Measurements from ENCODE around the gene MEI1.

DNA sequence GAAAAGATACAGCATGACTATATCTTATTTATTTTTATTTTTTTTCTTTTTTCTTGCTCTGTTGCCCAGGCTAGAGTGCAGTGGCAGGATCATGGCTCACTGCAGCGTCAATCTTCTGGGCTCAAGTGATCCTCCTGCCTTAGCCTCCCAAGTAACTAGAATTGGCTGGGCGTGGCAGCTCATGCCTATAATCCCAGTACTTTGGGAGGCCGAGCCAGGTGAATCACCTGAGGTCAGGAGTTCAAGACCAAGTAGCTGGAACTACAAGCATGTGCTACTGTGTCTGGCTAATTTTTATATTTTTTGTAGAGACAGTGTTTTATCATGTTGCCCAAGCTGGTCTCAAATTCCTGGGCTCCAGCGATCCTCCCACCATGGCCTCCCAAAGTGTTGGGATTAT lies 72.9 kb downstream of the MEI1 start:
- TF ChIP-seq YY1 (IDR thresholded peaks at IDR 0.05; ENCODE audit: insufficient read depth, insufficient read length) (no peak), SUZ12 (IDR thresholded peaks at IDR 0.05; ENCODE audit: extremely low read depth, insufficient read depth, insufficient read length) (no peak), ZNF274 (IDR thresholded peaks at IDR 0.05; ENCODE audit: low read depth, low read length) (no peak)
